BJ (cell line): ENCODE data around the gene PIAS4. TPM values are rescaled to one million over a fixed set of nuclear protein-coding genes. Genes with fewer than 3 reads are reported as not detected.

Experiments
- CTCF ChIA-PET: fragments of 350-600 bp; formaldehyde crosslinking; extraction: SDS; loops from one replicate; lab custom pipeline; 2021; ENCODE audit warnings: antibody characterized with exemption, inconsistent platforms; lab: Yijun Ruan, JAX
- POLR2A ChIA-PET: fragments of 300-600 bp; sonication (Branson Sonifier 250); formaldehyde crosslinking; extraction: SDS; loops from one replicate; lab custom pipeline; 2021; ENCODE audit warnings: antibody characterized with exemption; lab: Charles Lee
- DNase-seq: peaks from one replicate; pipeline ENCODE4 v3.0.0-alpha.2; 2011; ENCODE audit warnings: low read depth
- H3K27me3 ChIP-seq: 2 replicates; pipeline ENCODE4 v1.6.0; 2011; ENCODE audit warnings: low read length; ENCODE audit not compliant: control insufficient read depth, insufficient read depth
- H3K36me3 ChIP-seq: 2 replicates; pipeline ENCODE4 v1.5.1; 2011; ENCODE audit warnings: low read length; ENCODE audit not compliant: control insufficient read depth, insufficient read depth
- H3K4me3 ChIP-seq: 2 replicates; pipeline ENCODE4 v1.5.1; 2011; ENCODE audit warnings: low read depth, mild to moderate bottlenecking, control low read depth, low read length
- polyA plus RNA-seq: library from polyadenylated mRNA; depleted of rRNA; stranded (reverse); fragments of >200 nt; gene quantifications from 2 replicates; pipeline ENCODE4 v1.2.3, GENCODE V29; 2011; rRNA removed
- small RNA-seq: library from RNA; depleted of rRNA; stranded (forward); fragments of <200 nt; gene quantifications from one replicate; pipeline ENCODE3, GENCODE V24; 2012; ENCODE audit warnings: low replicate concordance, low read depth; ENCODE audit not compliant: insufficient read length
- TF ChIP-seq, protein P1 (sequence below): IDR thresholded peaks from 2 replicates; pipeline ENCODE4 v1.5.1; 2011; ENCODE audit warnings: low read depth, mild to moderate bottlenecking, control low read depth, inconsistent platforms, low read length, moderate library complexity; ENCODE audit not compliant: insufficient read depth

PIAS4 gene
- polyA plus RNA-seq, 1 experiment, result 18.2 TPM

- Histone ChIP-seq H3K4me3 (no peak overlapping the region), H3K27me3 (no peaks in the 10 kb centered on the region), H3K36me3 (peaks cover 7% of the 10 kb centered on the region)
- CTCF ChIA-PET, result interaction anchor here (0.8 kb wide), 1 partner anchor 53 kb away, joined by 3 read pairs; no protein-coding TSS in a partner anchor
- POLR2A ChIA-PET, result no interaction called here
- TF ChIP-seq, protein P1, sequence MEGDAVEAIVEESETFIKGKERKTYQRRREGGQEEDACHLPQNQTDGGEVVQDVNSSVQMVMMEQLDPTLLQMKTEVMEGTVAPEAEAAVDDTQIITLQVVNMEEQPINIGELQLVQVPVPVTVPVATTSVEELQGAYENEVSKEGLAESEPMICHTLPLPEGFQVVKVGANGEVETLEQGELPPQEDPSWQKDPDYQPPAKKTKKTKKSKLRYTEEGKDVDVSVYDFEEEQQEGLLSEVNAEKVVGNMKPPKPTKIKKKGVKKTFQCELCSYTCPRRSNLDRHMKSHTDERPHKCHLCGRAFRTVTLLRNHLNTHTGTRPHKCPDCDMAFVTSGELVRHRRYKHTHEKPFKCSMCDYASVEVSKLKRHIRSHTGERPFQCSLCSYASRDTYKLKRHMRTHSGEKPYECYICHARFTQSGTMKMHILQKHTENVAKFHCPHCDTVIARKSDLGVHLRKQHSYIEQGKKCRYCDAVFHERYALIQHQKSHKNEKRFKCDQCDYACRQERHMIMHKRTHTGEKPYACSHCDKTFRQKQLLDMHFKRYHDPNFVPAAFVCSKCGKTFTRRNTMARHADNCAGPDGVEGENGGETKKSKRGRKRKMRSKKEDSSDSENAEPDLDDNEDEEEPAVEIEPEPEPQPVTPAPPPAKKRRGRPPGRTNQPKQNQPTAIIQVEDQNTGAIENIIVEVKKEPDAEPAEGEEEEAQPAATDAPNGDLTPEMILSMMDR, result no peak
- DNase-seq, result no peak
These were observed 78.9 kb downstream of the PIAS4 start for GRCh38 chr19:4086411-4086867.

DNA sequence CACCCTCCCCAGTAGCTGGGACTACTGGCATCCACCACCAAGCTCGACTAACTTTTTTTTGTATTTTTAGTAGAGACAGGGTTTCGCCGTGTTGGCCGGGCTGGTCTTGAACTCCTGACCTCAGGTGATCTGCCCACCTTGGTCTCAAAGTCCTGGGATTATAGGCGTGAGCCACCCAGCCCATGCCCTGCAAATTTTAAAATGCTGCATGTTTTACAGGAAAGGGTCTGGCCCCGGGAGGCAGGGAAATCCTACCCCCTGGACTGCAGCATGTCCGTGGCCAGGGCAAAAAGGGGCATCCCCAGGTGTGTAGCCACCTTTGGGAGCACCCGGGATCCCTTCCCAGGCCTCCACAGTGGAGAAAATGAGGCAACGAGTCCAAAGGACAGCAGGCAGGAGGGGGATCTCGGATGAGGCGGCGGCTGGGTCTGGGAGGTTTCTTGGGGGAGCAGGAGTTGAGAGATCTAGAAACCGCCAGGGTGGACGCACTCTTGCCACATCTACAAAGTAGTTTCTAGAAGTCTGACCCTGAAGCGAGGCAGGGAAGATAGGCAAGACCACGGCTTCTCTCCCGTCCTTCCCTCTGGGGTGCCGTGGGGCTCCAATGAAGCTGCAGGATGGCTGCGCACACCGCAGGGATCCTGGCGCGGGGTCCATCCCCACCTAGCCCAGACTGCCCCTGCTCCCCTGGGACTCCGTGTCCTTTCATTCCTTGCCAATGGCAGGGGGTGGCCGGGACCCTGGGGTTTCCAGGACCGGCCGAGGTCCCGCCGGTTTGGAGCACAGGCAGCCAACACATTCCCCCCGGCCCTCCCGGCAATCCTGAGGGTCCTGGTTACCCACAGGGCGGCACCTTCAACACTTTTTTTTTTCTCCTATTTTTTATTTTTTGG, 80.5 kb downstream of the PIAS4 start:
- no peak for DNase-seq
- Histone ChIP-seq H3K4me3 (no peak overlapping the region), H3K36me3 (peaks cover 9% of the 10 kb centered on the region), H3K27me3 (no peaks in the 10 kb centered on the region)
- POLR2A ChIA-PET, result no interaction called here
- TF ChIP-seq, protein P1, result no peak
- CTCF ChIA-PET, result no interaction called here

- Histone ChIP-seq H3K36me3 (peaks cover 11% of the 10 kb centered on the region), H3K27me3 (no peaks in the 10 kb centered on the region), H3K4me3 (no peak overlapping the region)
- DNase-seq, result no peak
- CTCF ChIA-PET, result no interaction called here
- TF ChIP-seq, protein P1, result no peak
- POLR2A ChIA-PET, result no interaction called here
These were observed 81.4 kb downstream of the PIAS4 start for GRCh38 chr19:4088975-4089374.

Small RNA genes lying within 50 kb of the gene (small RNA-seq; reads per million reads assigned to genes)
- 214 reads per million, percentile 94 among the genes with 10 or more reads in this experiment for gene SNORD37

Other genes starting within 250 kb of the PIAS4 start
- 7.7 and 12.4 TPM in 2 replicates for gene APBA3, start 246.0 kb upstream of the PIAS4 start, polyA plus RNA-seq
- 70.1 and 77.7 TPM in 2 replicates for gene MRPL54, start 245.1 kb upstream of the PIAS4 start, polyA plus RNA-seq
- not detected in 2 replicates for gene RAX2, start 235.5 kb upstream of the PIAS4 start, polyA plus RNA-seq
- gene MATK, start 221.4 kb upstream of the PIAS4 start, polyA plus RNA-seq, result not detected in 2 replicates
- gene ZFR2, start 138.7 kb upstream of the PIAS4 start, polyA plus RNA-seq, result 0.15 TPM in 1 of 2 replicates, not detected in the other
- gene ATCAY, start 127.1 kb upstream of the PIAS4 start, polyA plus RNA-seq, result 0.01 TPM in 1 of 2 replicates, not detected in the other
- not detected in 2 replicates for gene NMRK2, start 74.7 kb upstream of the PIAS4 start, polyA plus RNA-seq
- gene DAPK3, start 36.6 kb upstream of the PIAS4 start, polyA plus RNA-seq, result 132 and 178 TPM in 2 replicates
- gene EEF2, start 22.3 kb upstream of the PIAS4 start, polyA plus RNA-seq, result 1,661 and 2,469 TPM in 2 replicates
- gene ZBTB7A, start 59.2 kb downstream of the PIAS4 start, polyA plus RNA-seq, result 4.2 and 7.5 TPM in 2 replicates
- 76.9 and 143 TPM in 2 replicates for gene MAP2K2, start 116.4 kb downstream of the PIAS4 start, polyA plus RNA-seq
- gene CREB3L3, start 145.9 kb downstream of the PIAS4 start, polyA plus RNA-seq, result not detected in 2 replicates
- 14.6 and 22.3 TPM in 2 replicates for gene SIRT6, start 174.8 kb downstream of the PIAS4 start, polyA plus RNA-seq
- gene ANKRD24, start 175.0 kb downstream of the PIAS4 start, polyA plus RNA-seq, result 0.22 and 0.25 TPM in 2 replicates
- gene EBI3, start 221.8 kb downstream of the PIAS4 start, polyA plus RNA-seq, result 1.2 TPM in 2 replicates
- 12.4 and 14.5 TPM in 2 replicates for gene YJU2, start 239.3 kb downstream of the PIAS4 start, polyA plus RNA-seq